GM21825 (cell line): ENCODE data around the gene TRIM17.

Experiments
- ATAC-seq: cut with Tn5 transposase; IDR thresholded peaks from one replicate; pipeline ENCODE4 v1.9.1; 2021; ENCODE audit warnings: mild to moderate bottlenecking, moderate library complexity; ENCODE audit not compliant: unreplicated experiment

Gene TRIM17

DNA sequence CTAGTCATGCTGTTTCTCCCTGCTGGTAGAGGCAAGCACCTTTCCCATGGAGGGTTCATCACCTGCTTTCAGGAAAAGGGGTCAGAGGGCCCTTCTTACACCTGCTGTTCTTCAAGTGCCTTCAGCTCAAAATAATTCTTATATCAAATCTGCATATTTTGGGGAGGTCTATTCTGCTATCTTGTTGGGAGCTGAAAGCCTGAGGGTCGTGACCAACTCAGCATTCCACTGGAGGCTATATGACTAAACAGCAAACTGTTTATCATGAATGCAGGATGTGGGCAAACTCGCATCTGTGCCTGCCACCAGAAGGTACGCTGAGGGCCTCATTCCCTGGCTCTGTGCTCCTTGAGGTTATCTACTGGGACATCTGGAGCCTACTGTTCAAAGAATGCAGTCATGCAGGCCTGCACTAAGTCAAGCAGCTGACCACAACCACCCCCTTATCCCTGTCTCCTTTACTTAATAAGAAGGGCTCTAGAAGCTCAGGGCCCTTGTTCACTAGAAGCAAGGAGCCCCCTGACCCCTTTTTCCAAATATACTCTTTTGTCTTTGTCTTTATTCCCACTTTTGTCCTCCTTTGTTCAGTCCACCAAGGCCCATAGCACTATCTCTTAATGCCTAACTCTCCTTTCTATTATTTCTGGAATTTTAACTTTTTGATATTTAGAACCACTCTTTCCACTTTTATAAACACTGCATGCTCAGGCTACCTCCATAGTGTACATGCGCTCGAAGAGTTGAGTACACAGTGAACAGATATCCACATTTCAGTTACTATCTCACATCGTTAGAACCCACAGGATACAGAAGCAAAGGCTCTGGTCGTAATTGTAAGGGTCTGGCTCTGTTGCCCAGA, 4.5 kb upstream of the TRIM17 start:
- ATAC-seq: no peak

- no peak for ATAC-seq
These were observed 982 bp upstream of the TRIM17 start for GRCh38 chr1:228417483-228418203.

DNA sequence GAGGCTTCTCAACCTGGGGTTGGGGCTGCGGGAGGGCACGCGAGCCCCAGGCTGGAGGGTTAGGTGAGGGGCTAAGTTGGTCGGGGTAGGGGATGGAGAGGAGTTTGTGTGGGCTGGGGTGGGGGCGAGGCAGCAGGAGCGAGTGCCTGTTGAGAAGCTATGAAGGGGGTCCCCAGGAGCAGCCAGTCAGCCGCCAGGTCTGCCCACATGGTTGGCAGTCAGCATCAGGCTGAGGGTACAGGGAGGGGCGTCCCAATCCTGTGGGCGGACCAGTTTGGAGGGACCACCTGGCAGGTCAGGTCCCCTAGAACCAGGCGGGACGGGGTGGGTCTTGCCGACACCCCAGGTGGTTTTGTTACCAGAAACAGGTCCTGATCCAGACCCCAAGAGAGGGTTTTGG, 400 bp upstream of the TRIM17 start:
- ATAC-seq: no peak

- no peak for ATAC-seq
These were observed 826 bp downstream of the TRIM17 start for GRCh38 chr1:228415853-228416216.

GRCh38 chr1:228415221-228415620, 1.4 kb downstream of the TRIM17 start:
- no peak for ATAC-seq

DNA sequence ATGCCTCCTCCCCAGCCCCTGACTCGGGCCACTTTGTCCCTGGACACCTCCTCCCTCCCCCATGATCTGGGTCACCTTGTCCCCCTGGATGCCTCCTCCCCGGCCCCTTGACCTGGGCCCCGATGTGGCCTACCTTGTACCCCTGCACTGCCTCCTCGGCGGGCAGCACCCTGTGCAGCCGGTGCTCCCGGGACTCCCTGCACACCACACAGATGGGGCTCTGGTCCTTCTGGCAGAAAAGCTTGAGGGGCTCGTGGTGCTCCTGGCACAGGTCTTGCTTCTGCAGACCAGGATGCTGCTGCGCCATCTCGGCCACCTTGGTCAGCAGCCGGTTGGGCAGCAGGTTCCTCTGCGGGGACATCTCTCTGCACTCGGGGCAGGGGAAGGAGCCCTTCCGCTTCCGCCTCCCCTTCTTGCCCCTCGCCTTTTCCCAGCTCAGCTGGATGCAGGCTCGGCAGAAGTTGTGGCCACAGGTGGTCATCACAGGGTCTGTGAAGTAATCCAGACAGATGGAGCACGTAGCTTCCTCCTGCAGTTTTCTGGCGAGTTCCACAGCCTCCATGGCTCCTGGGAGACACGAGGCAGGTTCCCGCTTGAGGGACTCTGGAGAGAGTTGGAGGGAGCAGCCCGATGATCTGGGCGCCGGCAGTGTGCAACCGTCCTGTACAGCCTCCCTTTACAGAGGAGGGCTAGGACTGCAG, 2.0 kb downstream of the TRIM17 start:
- ATAC-seq: no peak

DNA sequence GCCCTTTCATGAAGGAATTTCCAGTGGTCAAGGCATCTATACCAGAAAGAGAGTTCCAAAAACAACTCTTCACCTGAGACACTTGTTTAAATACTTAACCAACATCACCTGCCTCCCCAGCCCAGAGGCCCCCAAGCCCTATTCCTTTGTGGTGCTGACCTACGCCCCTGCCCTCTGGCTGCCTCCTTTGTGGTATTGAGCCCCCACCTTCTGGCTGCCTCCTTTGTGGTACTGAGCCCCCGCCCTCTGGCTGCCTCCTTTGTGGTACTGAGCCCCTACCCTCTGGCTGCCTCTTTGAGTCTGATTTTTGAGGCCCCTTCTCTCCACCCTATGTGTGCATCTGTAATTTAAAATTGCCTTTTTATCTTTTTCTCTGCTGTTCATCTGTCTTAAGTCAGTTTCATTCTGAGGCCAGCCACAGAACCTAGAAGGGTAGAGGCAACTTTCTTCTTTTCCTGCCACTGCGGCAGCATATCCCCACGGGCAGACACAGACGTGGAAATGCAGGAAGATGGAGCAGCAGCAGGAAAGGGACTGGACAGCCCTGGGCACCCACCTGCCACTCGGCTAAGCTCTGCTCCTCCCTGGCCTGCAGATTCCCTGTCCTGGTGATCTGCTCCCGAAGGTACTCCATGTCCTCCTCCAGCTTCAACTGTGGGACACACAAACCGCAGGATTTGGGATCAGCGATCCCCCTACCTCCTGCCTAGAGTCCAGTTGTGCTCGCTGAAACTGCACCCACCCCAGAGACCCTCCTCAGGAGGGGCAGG, 3.2 kb downstream of the TRIM17 start:
- no peak for ATAC-seq

- no peak for ATAC-seq
These were observed 4.9 kb downstream of the TRIM17 start for GRCh38 chr1:228411548-228412430.

- no peak for ATAC-seq
These were observed 5.5 kb downstream of the TRIM17 start for GRCh38 chr1:228411121-228411520.

- ATAC-seq: no peak
These were observed 6.0 kb downstream of the TRIM17 start for GRCh38 chr1:228410671-228411070.

- no peak for ATAC-seq
These were observed 6.6 kb downstream of the TRIM17 start for GRCh38 chr1:228410015-228410414.

DNA sequence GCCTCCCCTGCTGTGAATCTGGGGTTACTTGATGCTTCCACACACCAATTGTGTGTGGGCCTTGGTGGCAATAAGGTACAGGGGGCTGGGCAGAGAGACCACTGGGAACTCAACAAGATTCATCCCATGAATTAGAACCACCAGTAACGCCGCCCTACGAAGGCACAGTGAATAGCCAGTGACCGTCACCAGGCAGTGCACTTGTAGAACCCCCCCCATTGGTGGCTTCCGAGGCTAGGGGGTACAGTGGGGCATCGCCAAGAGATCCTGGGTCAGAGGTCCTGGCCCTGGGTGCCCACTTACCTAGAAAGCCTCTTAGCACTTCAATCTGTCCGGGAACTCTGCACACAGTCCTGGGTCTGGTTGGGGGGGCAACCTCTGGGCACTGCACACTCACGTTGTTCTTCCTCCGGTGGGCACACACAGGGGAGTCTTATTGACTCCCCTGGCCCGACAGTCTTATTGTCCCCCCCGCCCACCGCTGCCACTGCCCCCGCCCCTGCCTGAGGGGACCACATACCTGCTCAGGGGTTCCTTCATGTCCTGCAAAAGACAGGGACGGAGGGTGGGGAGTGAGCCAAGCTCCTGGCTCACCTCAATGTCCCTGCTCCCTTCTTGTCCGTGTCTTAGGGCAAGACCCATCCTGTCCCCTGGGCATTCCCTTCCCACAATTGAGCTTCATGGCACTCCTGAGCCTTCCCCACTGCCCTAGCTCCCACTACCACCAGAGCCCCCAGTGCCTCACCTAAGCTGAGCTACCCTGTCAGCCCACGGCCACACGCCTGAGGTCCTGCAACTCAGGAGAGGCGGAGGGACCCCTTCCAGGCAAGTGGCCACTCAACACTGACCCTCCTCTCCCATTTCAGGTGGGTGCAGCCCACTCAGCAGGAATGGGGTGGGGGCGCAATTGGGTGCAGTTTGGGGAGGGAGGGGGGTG, 7.5 kb downstream of the TRIM17 start:
- no peak for ATAC-seq

- no peak for ATAC-seq
These were observed 8.4 kb downstream of the TRIM17 start for GRCh38 chr1:228408041-228408868.

DNA sequence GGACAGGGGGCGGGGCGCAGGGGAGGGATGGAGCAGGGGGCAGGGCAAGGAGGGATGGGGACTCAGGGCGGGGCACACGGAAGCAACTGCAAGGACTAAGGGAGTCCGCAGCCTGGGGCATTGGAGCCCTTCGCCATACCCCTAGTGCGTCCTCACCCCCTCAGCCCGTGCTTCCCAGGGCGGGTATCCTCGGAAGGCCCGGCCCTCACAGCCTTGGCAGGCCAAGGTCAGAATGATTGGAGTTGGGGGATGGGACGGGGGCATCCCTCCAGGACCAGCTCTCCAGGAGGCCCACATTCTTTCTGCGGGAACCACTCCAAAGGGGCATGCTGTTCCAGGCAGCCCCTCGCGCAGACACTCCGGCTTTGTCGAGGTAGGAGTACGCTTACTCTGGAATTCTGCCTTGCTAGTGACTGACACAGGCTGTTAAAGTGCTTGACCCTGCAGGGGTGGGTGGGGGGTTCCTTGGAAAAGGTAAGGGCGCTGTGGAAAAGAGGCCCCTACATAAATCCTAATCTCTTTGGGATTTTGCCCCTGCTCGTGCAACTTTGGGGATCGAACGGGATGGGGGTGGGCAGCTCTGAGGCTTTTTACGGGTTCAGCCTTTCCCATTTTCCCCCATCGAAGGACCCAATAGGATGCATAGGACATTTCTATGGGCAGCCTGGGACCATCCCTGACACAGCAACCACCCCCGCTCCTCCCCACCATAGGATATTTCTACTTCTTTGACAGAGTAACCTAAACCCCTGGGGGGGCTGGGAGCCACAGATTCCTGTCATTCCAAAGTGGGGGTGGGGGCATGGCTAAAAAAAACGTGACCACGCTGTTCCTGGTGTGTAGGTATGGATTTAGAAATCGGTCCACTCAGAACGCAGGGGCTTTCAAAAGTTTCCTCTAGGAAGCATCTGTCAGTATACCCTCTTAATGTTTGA, 9.3 kb downstream of the TRIM17 start:
- ATAC-seq: no peak

DNA sequence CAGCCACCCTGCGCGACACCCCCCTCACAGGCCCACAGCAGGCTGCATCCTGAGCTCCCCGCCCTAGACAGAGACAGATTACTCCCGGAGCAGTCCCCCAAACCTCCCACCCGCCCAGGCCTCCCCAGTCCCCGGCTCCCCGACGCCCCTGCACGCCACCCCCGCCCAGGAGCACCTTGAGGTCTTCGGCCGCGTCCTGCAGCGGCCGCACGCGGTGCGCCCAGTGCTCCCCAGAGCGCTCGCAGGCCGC, 10.8 kb downstream of the TRIM17 start:
- no peak for ATAC-seq

GRCh38 chr1:228405200-228405978, 11.3 kb downstream of the TRIM17 start:
- no peak for ATAC-seq
